Adrenal gland (tissue), 5 donors: ENCODE measurements around the gene LLGL1.

ENCODE experiments used
- POLR2A ChIP-seq, 2 donors: fragments of 450-650 bp; IDR thresholded peaks; one replicate each; pipeline ENCODE4 v1.6.1; 2017; ENCODE audit warnings: antibody characterized with exemption in 2 of 2, mild to moderate bottlenecking in 2 of 2, moderate library complexity in 1 of 2
- TF ChIP-seq, protein P1 (sequence below), 6 experiments: fragments of 450-650 bp in 4 of 6; fragments of 200-600 bp in 2 of 6; sonication (generic) in 1 of 6; IDR thresholded peaks; 1 replicate in 5 of 6; 2 replicates in 1 of 6; pipeline versions ENCODE4 v1.5.1 to v1.8.0; 2016 to 2021; ENCODE audit warnings: antibody characterized with exemption in 6 of 6, mild to moderate bottlenecking in 2 of 6, moderate library complexity in 1 of 6
- donor health status: DM: no; HTN: no; CAD: no.

DNA sequence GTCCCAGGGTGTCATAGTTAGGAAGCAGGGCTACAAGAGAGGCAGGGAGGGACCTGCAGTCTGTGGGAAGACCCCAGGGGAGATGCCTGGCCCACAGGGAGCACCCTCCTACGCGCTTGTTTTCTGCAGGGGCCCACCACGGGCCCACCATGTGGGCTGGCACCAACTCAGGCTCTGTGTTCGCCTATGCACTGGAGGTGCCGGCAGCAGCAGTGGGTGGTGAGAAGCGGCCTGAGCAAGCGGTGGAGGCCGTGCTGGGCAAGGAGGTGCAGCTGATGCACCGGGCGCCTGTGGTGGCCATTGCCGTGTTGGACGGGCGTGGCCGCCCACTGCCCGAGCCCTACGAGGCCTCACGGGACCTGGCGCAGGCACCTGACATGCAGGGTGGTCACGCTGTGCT lies 15.0 kb downstream of the LLGL1 start:
- TF ChIP-seq, protein P1, sequence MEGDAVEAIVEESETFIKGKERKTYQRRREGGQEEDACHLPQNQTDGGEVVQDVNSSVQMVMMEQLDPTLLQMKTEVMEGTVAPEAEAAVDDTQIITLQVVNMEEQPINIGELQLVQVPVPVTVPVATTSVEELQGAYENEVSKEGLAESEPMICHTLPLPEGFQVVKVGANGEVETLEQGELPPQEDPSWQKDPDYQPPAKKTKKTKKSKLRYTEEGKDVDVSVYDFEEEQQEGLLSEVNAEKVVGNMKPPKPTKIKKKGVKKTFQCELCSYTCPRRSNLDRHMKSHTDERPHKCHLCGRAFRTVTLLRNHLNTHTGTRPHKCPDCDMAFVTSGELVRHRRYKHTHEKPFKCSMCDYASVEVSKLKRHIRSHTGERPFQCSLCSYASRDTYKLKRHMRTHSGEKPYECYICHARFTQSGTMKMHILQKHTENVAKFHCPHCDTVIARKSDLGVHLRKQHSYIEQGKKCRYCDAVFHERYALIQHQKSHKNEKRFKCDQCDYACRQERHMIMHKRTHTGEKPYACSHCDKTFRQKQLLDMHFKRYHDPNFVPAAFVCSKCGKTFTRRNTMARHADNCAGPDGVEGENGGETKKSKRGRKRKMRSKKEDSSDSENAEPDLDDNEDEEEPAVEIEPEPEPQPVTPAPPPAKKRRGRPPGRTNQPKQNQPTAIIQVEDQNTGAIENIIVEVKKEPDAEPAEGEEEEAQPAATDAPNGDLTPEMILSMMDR (IDR thresholded peaks at IDR 0.05), result no peak
- no peak for TF ChIP-seq POLR2A (IDR thresholded peaks at IDR 0.05)
